Skeletal muscle tissue (tissue), 4 donors: ENCODE data around the gene MGST2. TPM values are rescaled to one million over a fixed set of nuclear protein-coding genes. Genes with fewer than 3 reads are reported as not detected.

ENCODE experiments used
- H3K27ac ChIP-seq: one replicate; pipeline ENCODE4 v1.7.0; 2013; ENCODE audit warnings: mild to moderate bottlenecking, low read depth, low read length, inconsistent platforms
- H3K27me3 ChIP-seq, 3 donors: one replicate each; pipeline ENCODE4 v1.7.0; 2013; ENCODE audit warnings: low read length in 3 of 3; ENCODE audit not compliant: control insufficient read depth in 3 of 3, insufficient read depth in 3 of 3
- H3K36me3 ChIP-seq, 3 donors: one replicate each; pipeline ENCODE4 v1.7.0; 2013; ENCODE audit warnings: low read length in 3 of 3; ENCODE audit not compliant: control insufficient read depth in 3 of 3, insufficient read depth in 3 of 3
- H3K4me1 ChIP-seq, 3 donors: one replicate each; pipeline ENCODE4 v1.7.0; 2013; ENCODE audit warnings: low read length in 3 of 3, mild to moderate bottlenecking in 3 of 3; ENCODE audit not compliant: control insufficient read depth in 3 of 3, insufficient read depth in 3 of 3
- H3K4me3 ChIP-seq, 3 donors: one replicate each; pipeline ENCODE4 v1.7.0; 2013; ENCODE audit warnings: low read length in 3 of 3
- H3K9ac ChIP-seq, 3 donors: one replicate each; pipeline ENCODE4 v1.7.0; 2013; ENCODE audit warnings: low read length in 3 of 3, mild to moderate bottlenecking in 3 of 3, moderate library complexity in 2 of 3, low read depth in 1 of 3
- H3K9me3 ChIP-seq, 3 donors: one replicate each; pipeline ENCODE4 v1.7.0; 2013; ENCODE audit warnings: low read length in 3 of 3; ENCODE audit not compliant: control insufficient read depth in 3 of 3
- total RNA-seq: library from RNA; depleted of rRNA; stranded (reverse); fragments of >200 nt; gene quantifications from one replicate; pipeline ENCODE4 v1.2.3, GENCODE V29; 2014
- donor health status: Osteomylitis.

The MGST2 gene
- total RNA-seq, 1 donor from 2014 or later, result 37.6 TPM

DNA sequence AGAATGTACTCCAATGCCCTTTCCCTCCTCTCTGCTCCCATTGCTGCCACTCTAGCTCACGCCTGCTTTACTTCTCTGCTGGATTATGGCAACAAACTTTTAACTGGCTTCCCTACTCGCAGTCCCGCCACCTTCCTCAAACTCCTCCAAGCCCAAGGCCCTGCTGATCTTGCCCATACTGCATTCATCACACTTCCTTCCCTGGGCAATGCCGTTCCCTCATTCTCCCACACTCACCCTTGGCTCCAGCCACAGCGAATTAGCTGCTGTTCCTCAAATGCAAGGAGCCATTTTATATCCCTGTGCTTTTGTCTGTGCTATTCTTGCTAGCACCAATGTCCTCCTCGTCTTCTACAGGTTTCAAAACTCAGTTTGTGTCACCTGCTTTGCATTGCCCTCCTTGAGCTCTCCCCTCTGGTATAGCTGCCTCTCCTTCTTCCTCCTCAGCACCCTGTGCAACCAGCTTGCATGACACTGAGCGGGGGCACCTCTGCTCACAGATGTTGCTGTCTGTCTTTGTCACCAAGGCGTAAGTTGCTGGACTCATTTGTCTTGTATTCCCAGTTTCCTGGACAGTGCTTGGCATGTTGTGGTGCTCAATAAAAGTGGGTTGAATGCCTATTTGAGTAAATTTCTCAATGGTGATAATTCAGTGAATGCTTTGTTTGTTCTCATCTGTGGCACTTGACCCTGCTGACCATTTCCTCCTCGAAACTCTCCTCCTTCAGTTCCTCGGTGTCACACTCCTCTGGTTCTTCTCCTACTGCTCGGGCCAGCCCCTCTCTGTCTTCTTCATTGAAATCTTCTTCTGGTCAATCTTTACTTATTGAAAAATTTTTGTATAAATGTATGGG lies 22.4 kb upstream of the MGST2 start:
- Histone ChIP-seq H3K4me1 (peaks cover 0 to 7% (median 5%) of the 10 kb centered on the region in 3 donors), H3K27ac (no peak overlapping the region), H3K27me3 (no peaks in the 10 kb centered on the region), H3K4me3 (no peak overlapping the region), H3K9ac (no peak overlapping the region), H3K9me3 (no peaks in the 10 kb centered on the region), H3K36me3 (no peaks in the 10 kb centered on the region)

DNA sequence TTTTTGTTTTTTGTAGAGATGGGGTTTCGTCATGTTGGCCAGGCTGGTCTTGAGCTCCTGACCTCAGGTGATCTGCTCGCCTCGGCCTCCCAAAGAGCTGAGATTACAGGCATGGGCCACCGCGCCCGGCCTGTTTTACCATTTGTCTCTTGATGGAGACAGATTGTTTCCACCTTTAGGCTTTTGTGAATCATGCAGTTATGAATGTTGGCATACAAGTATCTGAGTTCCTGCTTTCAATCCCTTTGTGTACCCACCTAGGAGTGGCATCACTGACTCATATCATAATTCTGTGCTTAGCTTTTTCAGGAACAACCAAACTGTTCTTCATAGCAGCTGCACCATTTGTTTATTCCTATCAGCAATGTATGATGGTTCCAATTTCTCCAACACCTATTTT lies 20.2 kb upstream of the MGST2 start:
- no peaks in the 10 kb centered on the region for H3K4me1 ChIP-seq
- no peaks in the 10 kb centered on the region for H3K36me3 ChIP-seq
- H3K4me3 ChIP-seq, result no peak overlapping the region
- no peaks in the 10 kb centered on the region for H3K9me3 ChIP-seq
- H3K27me3 ChIP-seq, result no peaks in the 10 kb centered on the region
- no peak overlapping the region for H3K9ac ChIP-seq
- H3K27ac ChIP-seq, result no peak overlapping the region

DNA sequence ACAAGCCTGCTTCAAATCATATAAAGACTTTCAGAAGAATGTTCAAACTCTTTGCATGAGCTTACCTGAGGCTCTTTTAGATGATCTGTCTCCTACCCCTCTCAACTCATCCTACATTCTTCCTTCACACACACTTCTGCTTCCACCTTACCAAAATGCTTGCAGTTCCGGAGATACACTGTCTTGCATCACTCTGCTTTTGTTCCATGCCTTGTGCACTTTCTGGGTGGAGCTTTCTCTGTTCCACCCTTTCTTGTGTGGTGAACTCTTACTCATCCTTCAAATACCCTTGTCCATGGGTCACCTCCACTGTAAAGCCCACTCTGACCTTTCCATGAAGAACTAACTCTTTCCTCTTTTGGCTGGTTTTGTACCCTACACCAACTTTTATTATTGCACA lies 18.4 kb upstream of the MGST2 start:
- Histone ChIP-seq H3K27me3 (no peaks in the 10 kb centered on the region), H3K4me1 (peaks cover 0 to 4% (median 3%) of the 10 kb centered on the region in 3 donors), H3K36me3 (no peaks in the 10 kb centered on the region), H3K4me3 (no peak overlapping the region), H3K9ac (no peak overlapping the region), H3K9me3 (no peaks in the 10 kb centered on the region), H3K27ac (no peak overlapping the region)

DNA sequence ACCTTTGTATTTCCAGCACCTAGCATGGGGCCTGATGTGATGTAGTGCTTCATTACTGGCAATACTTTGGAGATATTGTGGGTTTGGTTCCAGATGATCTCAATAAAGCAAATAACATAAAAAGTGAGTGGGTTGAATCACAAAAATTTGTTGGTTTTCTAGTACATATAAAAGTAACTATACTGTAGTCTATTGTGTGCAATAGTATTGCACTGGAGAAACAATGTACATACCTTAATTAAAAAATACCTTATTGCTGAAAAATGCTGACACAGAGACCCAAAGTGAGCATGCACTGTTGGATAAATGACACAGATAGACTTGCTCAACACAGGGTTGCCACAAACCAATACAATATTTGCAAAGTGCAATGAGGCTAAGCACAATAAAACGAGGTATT lies 17.7 kb upstream of the MGST2 start:
- Histone ChIP-seq H3K9me3 (no peaks in the 10 kb centered on the region), H3K9ac (no peak overlapping the region), H3K36me3 (no peaks in the 10 kb centered on the region), H3K27me3 (no peaks in the 10 kb centered on the region), H3K27ac (no peak overlapping the region), H3K4me1 (peaks cover 0 to 4% (median 3%) of the 10 kb centered on the region in 3 donors), H3K4me3 (no peak overlapping the region)

DNA sequence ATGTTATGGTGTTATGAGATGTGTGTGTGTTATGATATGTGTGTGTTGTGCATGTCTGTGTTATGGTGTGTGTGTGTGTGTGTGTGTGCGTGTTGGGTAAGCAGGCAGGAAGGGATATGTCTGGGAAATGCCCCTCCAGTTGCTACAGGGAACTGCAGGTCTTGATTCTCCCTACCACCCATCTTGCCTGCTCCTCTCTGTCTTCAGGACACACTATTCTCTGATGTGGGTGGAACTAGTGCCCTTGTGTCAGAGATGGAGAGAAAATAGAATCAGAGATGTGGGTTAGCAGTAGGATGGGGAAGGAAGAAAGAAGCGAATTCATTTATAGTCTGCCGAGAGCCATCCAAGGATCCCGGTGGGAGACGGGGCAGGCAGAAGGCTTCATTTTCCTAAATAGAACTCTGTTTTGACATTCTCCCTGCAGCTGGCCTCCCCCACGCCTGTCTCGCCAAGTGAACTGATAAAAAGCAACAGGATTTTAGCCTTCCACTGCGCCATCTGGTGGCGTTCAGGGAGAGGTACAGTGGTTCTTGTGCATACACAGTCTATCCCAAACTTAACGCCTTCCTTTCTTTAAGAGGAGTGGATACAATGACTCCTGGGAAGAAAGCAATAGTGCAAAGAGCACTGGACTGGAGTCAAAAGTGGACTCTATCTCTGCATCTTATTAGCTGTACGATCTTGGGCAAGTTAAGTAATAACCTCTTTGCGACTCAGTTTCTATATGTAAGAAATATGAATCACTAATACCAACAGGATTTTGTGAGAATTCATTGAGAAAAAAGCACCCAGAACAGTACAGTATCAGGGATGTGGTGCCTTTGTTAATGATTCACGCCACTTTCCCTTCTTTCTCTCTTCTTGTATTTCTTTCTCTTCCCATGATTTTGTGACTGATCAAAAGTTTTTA lies 14.1 kb upstream of the MGST2 start:
- Histone ChIP-seq H3K9me3 (no peaks in the 10 kb centered on the region), H3K36me3 (no peaks in the 10 kb centered on the region), H3K27me3 (no peaks in the 10 kb centered on the region), H3K4me1 (peaks cover 5 to 9% (median 7%) of the 10 kb centered on the region in 3 donors), H3K27ac (no peak overlapping the region), H3K9ac (peak overlapping the region in 2 of 3 donors; percentile 32 to 36), H3K4me3 (peak overlapping the region in 1 of 3 donors; percentile 22)

DNA sequence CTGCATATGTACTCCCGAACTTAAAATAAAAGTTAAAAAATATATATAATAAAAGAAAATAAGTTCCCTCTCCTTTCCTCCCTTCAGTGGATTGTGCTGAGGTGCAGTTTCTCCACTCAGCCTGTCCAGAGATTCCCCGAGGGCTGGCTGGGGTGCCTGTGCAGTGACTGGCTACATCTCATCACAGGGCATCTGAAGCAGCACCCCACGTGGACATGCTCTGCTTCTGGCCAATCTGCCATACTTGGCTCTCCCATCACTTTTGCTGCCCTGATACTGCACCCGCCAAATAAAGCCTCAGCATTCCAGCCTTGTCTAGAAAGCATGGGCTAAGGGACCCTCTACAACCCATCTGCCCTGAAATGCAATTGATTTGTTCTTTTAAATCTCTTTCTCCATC lies 11.1 kb upstream of the MGST2 start:
- Histone ChIP-seq H3K27ac (no peak overlapping the region), H3K4me3 (no peak overlapping the region), H3K9ac (no peak overlapping the region), H3K27me3 (no peaks in the 10 kb centered on the region), H3K36me3 (no peaks in the 10 kb centered on the region), H3K9me3 (no peaks in the 10 kb centered on the region), H3K4me1 (peaks cover 8 to 12% (median 11%) of the 10 kb centered on the region in 3 donors)

DNA sequence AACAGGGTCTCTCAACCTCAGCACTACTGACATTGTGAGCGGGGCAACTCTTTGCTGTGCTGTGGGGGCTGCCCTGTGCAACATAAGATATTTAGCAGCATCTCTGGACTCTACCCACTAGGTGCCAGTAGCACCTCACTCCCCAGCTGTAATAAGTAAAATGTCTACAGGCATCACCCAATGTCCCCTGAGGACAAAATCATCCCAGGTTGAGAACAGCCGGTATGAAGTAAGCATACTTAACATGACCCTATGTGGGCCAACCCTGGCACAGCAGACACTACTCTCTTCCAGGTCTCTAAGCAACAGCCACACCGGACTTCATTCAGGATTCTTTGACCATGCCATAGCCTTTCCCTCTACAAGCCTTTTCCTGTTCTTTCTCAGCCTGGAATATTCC lies 10.5 kb upstream of the MGST2 start:
- Histone ChIP-seq H3K27me3 (no peaks in the 10 kb centered on the region), H3K4me3 (no peak overlapping the region), H3K9ac (no peak overlapping the region), H3K4me1 (peaks cover 10 to 14% (median 11%) of the 10 kb centered on the region in 3 donors), H3K9me3 (no peaks in the 10 kb centered on the region), H3K27ac (no peak overlapping the region), H3K36me3 (no peaks in the 10 kb centered on the region)

DNA sequence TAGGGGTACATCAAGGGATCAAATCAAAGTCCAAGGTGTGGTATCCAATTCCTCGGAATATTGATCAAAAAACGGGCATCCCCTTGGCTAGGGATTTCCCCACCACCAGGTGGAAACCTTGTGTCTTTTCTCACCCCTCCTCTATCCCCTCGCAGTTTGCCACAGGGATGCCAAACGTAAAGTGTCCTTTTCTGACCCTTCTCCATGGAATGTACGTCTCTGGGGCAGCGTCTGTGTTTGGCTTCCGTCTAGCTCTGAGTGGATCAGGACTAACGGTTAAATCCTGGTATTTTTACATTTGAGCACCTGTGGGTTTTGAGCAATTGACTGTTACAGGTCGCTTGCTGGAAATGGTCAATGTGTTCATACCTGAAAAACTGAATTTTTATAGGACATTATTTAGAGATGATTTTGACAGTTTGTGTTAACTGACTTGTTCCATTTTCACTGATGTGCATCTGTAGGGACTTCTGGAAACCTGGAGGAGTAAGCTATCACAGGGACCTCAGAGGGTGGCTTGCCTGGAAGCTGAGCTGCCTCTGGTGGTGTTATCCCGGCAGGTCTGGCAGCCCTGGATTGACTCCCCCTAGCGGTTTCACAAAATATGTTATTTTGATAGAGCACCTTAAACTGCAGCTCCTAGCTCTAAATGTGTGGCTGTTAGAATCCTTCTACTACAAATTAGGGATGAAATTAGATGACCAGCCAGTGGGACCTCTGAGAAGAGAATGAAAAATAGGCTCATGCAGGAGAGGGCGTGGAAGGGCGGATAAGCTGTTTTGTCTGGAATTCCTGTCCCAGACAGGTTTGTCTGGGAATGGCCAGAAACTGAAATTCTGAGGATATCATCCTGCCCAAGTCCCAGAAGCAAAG lies 8.8 kb upstream of the MGST2 start:
- no peaks in the 10 kb centered on the region for H3K9me3 ChIP-seq
- H3K4me3 ChIP-seq, result no peak overlapping the region
- no peak overlapping the region for H3K27ac ChIP-seq
- peaks cover 8 to 12% (median 10%) of the 10 kb centered on the region in 3 donors for H3K4me1 ChIP-seq
- H3K27me3 ChIP-seq, result no peaks in the 10 kb centered on the region
- peak overlapping the region in 1 of 3 donors; percentile 25 for H3K9ac ChIP-seq
- no peaks in the 10 kb centered on the region for H3K36me3 ChIP-seq

DNA sequence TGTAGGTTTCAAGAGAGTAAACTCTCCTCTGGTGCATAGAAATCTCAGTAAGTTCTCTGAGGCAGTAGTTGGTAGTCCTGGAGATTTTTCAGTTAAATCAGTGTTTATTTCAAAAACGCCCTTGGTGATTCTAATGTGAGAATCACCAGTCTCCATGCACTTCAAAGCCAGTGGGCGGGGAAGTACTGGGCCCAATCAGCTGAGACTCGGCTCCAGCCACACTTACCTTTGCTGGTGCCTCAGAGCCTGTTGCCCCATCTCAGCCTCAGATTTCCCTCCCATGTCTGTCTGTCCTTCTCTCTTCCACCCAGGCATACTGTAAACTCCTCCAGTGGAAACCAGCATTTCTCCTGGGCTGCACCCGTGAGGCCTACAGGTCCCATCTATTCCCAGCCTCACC lies 7.4 kb upstream of the MGST2 start:
- H3K27me3 ChIP-seq, result no peaks in the 10 kb centered on the region
- peak overlapping the region in 1 of 3 donors; percentile 9 for H3K9ac ChIP-seq
- H3K27ac ChIP-seq, result peak overlapping the region; percentile 33

More for the DNA sequence above, 7.4 kb upstream of the MGST2 start:
- Histone ChIP-seq H3K4me3 (no peak overlapping the region), H3K36me3 (no peaks in the 10 kb centered on the region), H3K4me1 (peaks cover 8 to 12% (median 10%) of the 10 kb centered on the region in 3 donors), H3K9me3 (no peaks in the 10 kb centered on the region)
